Measurements from ENCODE around the gene KDELR3.

KDELR3 gene

GRCh38 chr22:38467904-38468442 lies at the start of gene KDELR3:
TSS of gene KDELR3 (plus strand) at chr22:38468096. CDS start at chr22:38468234, 138 bp downstream.
- DNase-seq: peak; percentile 83

- DNase-seq: no peak
Measured at GRCh38 chr22:38418589-38418988, 49.3 kb upstream of the KDELR3 start.

- DNase-seq: no peak
Measured at GRCh38 chr22:38419121-38419857, 48.6 kb upstream of the KDELR3 start.

GRCh38 chr22:38419858-38420160 lies 48.1 kb upstream of the KDELR3 start:
- DNase-seq: no peak

GRCh38 chr22:38420734-38421133 lies 47.2 kb upstream of the KDELR3 start:
- no peak for DNase-seq

GRCh38 chr22:38422611-38423511 lies 45.0 kb upstream of the KDELR3 start:
- DNase-seq: no peak

- DNase-seq: no peak
Measured at GRCh38 chr22:38423512-38424503, 44.1 kb upstream of the KDELR3 start.

GRCh38 chr22:38424525-38425080 lies 43.3 kb upstream of the KDELR3 start:
- no peak for DNase-seq

- no peak for DNase-seq
Measured at GRCh38 chr22:38426628-38427027, 41.3 kb upstream of the KDELR3 start.

- DNase-seq: no peak
Measured at GRCh38 chr22:38427465-38427864, 40.4 kb upstream of the KDELR3 start.

GRCh38 chr22:38427940-38428339 lies 40.0 kb upstream of the KDELR3 start:
- no peak for DNase-seq

- DNase-seq: no peak
Measured at GRCh38 chr22:38428714-38429113, 39.2 kb upstream of the KDELR3 start.

GRCh38 chr22:38429499-38430068 lies 38.3 kb upstream of the KDELR3 start:
- DNase-seq: no peak

- no peak for DNase-seq
Measured at GRCh38 chr22:38431266-38432010, 36.5 kb upstream of the KDELR3 start.

- DNase-seq: no peak
Measured at GRCh38 chr22:38432264-38432663, 35.6 kb upstream of the KDELR3 start.

- DNase-seq: no peak
Measured at GRCh38 chr22:38433871-38434270, 34.0 kb upstream of the KDELR3 start.

- DNase-seq: no peak
Measured at GRCh38 chr22:38435010-38435409, 32.9 kb upstream of the KDELR3 start.

- DNase-seq: no peak
Measured at GRCh38 chr22:38435965-38436364, 31.9 kb upstream of the KDELR3 start.

GRCh38 chr22:38436629-38437395 lies 31.1 kb upstream of the KDELR3 start:
- no peak for DNase-seq

- no peak for DNase-seq
Measured at GRCh38 chr22:38437416-38437815, 30.5 kb upstream of the KDELR3 start.
